GM13976 (cell line): ENCODE data around the gene FDCSP.

ENCODE experiments used
- DNase-seq: peaks from one replicate; pipeline ENCODE4 v3.0.0; 2012; ENCODE audit warnings: low spot score
- in situ Hi-C: fragments of 300-500 bp; cut with MboI; formaldehyde crosslinking; loops from one replicate; pipeline ENCODE4 v1.12.0; 2022; ENCODE audit warnings: low sequenced_read_pairs, mixed read lengths, inconsistent platforms; ENCODE audit not compliant: unreplicated experiment
- TF ChIP-seq, protein P1 (sequence below): IDR thresholded peaks from 2 replicates; pipeline ENCODE4 v1.5.1; 2012; ENCODE audit warnings: borderline replicate concordance, mild to moderate bottlenecking; ENCODE audit not compliant: insufficient read depth; ENCODE audit errors: extremely low read depth, missing control alignments, control extremely low read depth

The FDCSP gene

DNA sequence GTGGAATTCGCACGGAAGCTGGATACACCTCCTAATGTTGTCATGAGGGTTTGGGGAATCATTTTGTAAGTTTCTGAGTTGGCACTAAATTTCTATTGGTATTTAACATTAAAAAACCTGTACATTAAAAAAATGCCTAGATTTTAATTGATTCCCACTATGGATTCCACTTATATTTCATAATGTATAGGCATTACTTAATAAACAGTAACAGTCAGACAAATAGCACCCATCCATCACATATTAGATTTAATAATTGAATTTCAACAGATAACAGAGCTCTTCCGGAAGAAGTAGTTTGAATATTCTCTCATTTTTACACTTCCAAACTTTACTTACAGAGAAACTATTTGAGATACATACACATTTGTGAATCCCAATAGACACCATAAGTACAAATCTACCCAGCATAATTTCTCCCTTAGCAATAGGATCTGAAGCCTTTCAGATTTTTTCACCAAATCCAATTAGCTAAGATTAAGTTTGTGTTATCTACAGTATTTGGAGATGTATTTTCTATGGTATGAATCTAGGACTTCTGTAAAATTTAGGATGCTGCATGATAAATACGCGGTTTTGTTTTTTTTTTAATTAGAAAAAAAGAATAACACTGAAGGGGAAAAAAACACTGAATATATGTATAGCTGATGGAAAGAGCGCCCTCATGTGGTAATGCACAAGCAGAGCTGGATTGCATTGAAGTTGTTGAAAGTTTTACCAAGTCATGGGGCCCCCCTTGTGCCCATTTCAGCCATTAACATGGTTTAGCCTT lies 42.6 kb upstream of the FDCSP start:
- TF ChIP-seq, protein P1, sequence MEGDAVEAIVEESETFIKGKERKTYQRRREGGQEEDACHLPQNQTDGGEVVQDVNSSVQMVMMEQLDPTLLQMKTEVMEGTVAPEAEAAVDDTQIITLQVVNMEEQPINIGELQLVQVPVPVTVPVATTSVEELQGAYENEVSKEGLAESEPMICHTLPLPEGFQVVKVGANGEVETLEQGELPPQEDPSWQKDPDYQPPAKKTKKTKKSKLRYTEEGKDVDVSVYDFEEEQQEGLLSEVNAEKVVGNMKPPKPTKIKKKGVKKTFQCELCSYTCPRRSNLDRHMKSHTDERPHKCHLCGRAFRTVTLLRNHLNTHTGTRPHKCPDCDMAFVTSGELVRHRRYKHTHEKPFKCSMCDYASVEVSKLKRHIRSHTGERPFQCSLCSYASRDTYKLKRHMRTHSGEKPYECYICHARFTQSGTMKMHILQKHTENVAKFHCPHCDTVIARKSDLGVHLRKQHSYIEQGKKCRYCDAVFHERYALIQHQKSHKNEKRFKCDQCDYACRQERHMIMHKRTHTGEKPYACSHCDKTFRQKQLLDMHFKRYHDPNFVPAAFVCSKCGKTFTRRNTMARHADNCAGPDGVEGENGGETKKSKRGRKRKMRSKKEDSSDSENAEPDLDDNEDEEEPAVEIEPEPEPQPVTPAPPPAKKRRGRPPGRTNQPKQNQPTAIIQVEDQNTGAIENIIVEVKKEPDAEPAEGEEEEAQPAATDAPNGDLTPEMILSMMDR, result peak; percentile 71
- DNase-seq, result no peak
- in situ Hi-C loops, result loop anchor here (25.0 kb wide), 1 partner anchor 329 kb away; the partner anchor contains the start of gene AMTN

DNA sequence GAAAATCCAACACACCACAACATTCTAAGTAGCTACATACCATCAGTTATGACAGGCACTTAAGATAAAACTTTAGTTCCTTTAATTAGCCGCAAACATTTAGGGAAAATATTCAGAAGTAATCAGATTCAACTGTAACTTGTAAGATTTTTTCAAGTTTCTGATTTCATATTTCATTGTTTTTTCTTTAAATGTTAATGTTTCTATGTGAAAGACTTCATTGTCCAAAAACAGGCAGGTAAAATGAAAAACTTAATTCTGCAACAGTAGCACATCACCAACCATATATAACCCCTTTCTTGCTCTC lies 42.0 kb upstream of the FDCSP start:
- no peak for DNase-seq
- in situ Hi-C loops, result loop anchor here (25.0 kb wide), 1 partner anchor 328 kb away; the partner anchor contains the start of gene AMTN
- TF ChIP-seq, protein P1, result no peak

DNA sequence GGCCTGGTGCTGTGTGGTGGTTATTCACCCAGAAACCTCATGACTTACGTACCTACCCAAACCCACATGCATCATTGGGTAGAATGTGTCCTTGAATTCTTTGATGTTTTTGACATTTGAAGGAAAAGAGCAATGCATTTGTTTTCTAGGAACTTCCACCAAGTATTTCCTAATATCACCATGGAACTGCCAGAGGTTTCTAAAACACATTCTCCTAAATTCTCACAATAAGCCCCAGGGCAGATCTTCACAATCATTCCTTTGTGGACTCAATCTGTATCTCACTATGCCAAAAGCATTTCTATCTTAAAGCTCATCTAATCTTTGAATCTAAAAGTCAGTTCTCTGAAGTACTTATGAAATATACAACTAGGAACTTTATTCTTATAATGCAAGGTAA lies 38.7 kb upstream of the FDCSP start:
- TF ChIP-seq, protein P1, result no peak
- in situ Hi-C loops, result loop anchor here (25.0 kb wide), 1 partner anchor 325 kb away; the partner anchor contains the start of gene AMTN
- no peak for DNase-seq

DNA sequence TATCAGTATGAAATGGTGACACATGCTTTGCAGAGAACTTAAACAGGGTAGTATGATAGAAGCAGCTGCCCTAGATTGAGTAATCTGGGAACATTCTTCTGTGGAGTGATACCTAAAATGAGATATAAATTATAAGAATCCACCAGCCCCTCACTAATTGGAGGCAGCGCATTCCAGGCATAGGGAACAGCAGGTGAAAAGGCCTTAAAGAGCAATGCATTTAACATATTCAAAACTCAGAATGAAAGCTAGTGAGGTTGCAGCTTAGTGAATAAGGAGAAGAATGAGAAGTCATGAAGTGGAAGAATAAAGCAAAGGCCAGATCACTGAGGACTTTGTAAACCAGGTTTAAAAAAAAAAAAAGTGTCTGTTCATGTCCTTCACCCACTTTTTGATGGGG lies 35.3 kb upstream of the FDCSP start:
- in situ Hi-C loops, result loop anchor here (25.0 kb wide), 1 partner anchor 322 kb away; the partner anchor contains the start of gene AMTN
- TF ChIP-seq, protein P1, result no peak
- DNase-seq, result no peak

DNA sequence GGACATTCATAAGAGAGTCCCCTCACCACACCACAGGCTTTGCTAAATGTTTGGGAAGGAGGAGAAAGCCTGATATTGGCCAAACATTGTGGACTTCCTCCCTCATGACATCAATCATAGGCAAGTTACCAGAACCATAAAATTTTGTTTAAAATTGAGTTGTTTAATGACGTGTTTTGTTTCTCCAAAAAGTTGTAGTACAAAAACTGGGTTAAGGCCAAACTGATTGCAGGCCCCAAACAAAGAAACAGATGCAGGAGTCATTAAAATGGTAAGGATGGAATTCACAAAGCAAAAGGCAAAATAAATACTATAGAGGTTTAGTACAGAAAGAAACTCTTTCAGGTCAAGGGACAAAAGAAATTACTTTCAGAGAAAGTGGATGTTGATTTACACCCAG lies 34.3 kb upstream of the FDCSP start:
- in situ Hi-C loops, result loop anchor here (25.0 kb wide), 1 partner anchor 321 kb away; the partner anchor contains the start of gene AMTN
- TF ChIP-seq, protein P1, result no peak
- DNase-seq, result no peak

DNA sequence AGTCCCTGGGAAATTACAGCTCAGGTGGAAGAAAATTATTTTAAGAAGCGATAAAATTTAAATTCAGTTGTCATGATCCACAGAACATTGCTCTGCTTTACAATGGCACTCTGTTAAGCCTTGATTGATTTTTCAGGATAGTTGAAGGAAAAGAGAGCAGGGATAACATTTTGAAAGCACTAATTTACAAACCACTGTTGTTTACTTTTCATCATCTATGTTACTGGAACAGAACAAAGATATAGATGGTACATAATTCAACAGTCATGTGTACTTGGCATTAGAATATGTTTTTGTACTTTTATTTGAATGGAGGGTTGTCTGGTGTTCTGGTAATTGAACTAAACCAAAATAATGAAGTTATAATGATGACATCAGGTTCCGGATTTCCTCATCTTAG lies 33.0 kb upstream of the FDCSP start:
- TF ChIP-seq, protein P1, result no peak
- in situ Hi-C loops, result loop anchor here (25.0 kb wide), 1 partner anchor 319 kb away; the partner anchor contains the start of gene AMTN
- no peak for DNase-seq
